ENCODE measurements around the gene CEP95. TPM values are rescaled to one million over a fixed set of nuclear protein-coding genes. Genes with fewer than 3 reads are reported as not detected.

The CEP95 gene
- total and polyA plus RNA-seq, 10 of the 15 experiments (the other 5 are each of a cell fraction or from before 2014, with no cell fraction given), result 17.7 to 54.9 (median 29.6) TPM

DNA sequence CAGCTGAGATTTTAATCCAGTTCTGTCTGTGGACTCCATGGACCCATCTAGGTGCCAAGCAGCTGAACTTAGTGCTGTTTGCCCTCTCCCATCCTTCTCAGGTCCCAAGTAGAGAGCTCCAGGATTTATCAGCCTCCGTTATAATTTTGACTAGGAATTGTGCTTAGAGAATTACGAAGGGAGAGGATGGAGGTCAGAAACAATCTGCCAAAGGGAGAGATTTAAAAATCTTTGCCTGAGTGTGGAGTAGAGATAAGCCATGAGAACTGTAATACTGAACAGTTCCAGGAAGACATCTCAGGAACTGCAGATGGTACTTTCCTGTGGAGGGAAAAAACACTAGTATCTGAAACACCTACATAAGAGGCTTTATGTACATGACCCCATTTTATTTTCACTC, 27.0 kb downstream of the CEP95 start:
- no peaks in the 10 kb centered on the region for H3K4me1 ChIP-seq (ENCODE audit: control insufficient read depth, insufficient read depth, low read length)
- no peaks in the 10 kb centered on the region for H3K79me2 ChIP-seq (ENCODE audit: control insufficient read depth, insufficient read depth, low read length)
- no TSS peak for BruUV-seq (replicated peaks)
- no peak overlapping the region for H3K27ac ChIP-seq (ENCODE audit: control insufficient read depth, insufficient read depth)
- in situ Hi-C loops (cut with MboI), result no loop called here
- intact Hi-C loops (cut with micrococcal nuclease; ENCODE audit: unreplicated experiment), result no loop called here
- no peak overlapping the region for H3K4me3 ChIP-seq
- no peaks in the 10 kb centered on the region for H3K9me3 ChIP-seq (replicated peaks; ENCODE audit: control insufficient read depth, insufficient read depth, low read length)
- ChIA-PET RAD21 (ENCODE audit: unreplicated experiment) (interaction anchor here (1.0 to 1.1 kb wide), 2 partner anchors 65 to 114 kb away, joined by 3 to 6 read pairs; no protein-coding TSS in a partner anchor), SMC1A (ENCODE audit: uncharacterized antibody, unreplicated experiment) (interaction anchor here (0.6 to 1.7 kb wide), 6 partner anchors 14 to 752 kb away, joined by 3 to 7 read pairs (median 4); no protein-coding TSS in a partner anchor), CTCF (interaction anchor here (0.6 to 2.5 kb wide), 10 partner anchors 18 to 116 kb away, joined by 3 to 9 read pairs (median 4); no protein-coding TSS in a partner anchor), POLR2A (interaction anchor here (1.0 to 1.6 kb wide), 2 partner anchors 18 to 42 kb away, joined by 3 to 6 read pairs; no protein-coding TSS in a partner anchor)
- H3K9ac ChIP-seq (ENCODE audit: control insufficient read depth, insufficient read depth, low read length), result no peak overlapping the region
- H4K20me1 ChIP-seq (ENCODE audit: control insufficient read depth, insufficient read depth), result no peaks in the 10 kb centered on the region
- FAIRE-seq (no peak), ATAC-seq (no peak), DNase-seq (ENCODE audit: low read depth, low spot score) (no peak)
- H2AFZ ChIP-seq (ENCODE audit: control insufficient read depth, low read depth, low read length), result no peak overlapping the region
- no peak overlapping the region for H3K4me2 ChIP-seq (ENCODE audit: control insufficient read depth, insufficient read depth)
- H3K27me3 ChIP-seq (replicated peaks in 1 of 2; ENCODE audit: control insufficient read depth in 2 of 2, insufficient read depth in 2 of 2, low read length in 1 of 2), result no peaks in the 10 kb centered on the region
- peaks cover 13 to 50% of the 10 kb centered on the region in 2 experiments for H3K36me3 ChIP-seq (ENCODE audit: control insufficient read depth in 2 of 2, insufficient read depth in 2 of 2, low read length in 1 of 2)
- 97% methylated on average over 2 of the region's 2 CpGs for WGBS (ENCODE audit: insufficient coverage, insufficient replicate concordance, low lambda C conversion rate, missing lambda C conversion rate)
- TF ChIP-seq SRF (IDR thresholded peaks at IDR 0.05; ENCODE audit: low read depth in 2 of 2, low read length in 2 of 2) (no peak), FOXM1 (IDR thresholded peaks at IDR 0.05; ENCODE audit: low read depth, low read length) (no peak), ETV6 (conservative IDR thresholded peaks at IDR 0.05 in 1 of 2, IDR thresholded peaks at IDR 0.05 in 1 of 2; ENCODE audit: borderline replicate concordance in 1 of 2, low read depth in 1 of 2) (no peak), CHD2 (IDR thresholded peaks at IDR 0.05; ENCODE audit: borderline replicate concordance, low read depth, low read length) (no peak), NFXL1 (IDR thresholded peaks at IDR 0.05; ENCODE audit: borderline replicate concordance) (no peak)
- TF ChIP-seq, protein P1, sequence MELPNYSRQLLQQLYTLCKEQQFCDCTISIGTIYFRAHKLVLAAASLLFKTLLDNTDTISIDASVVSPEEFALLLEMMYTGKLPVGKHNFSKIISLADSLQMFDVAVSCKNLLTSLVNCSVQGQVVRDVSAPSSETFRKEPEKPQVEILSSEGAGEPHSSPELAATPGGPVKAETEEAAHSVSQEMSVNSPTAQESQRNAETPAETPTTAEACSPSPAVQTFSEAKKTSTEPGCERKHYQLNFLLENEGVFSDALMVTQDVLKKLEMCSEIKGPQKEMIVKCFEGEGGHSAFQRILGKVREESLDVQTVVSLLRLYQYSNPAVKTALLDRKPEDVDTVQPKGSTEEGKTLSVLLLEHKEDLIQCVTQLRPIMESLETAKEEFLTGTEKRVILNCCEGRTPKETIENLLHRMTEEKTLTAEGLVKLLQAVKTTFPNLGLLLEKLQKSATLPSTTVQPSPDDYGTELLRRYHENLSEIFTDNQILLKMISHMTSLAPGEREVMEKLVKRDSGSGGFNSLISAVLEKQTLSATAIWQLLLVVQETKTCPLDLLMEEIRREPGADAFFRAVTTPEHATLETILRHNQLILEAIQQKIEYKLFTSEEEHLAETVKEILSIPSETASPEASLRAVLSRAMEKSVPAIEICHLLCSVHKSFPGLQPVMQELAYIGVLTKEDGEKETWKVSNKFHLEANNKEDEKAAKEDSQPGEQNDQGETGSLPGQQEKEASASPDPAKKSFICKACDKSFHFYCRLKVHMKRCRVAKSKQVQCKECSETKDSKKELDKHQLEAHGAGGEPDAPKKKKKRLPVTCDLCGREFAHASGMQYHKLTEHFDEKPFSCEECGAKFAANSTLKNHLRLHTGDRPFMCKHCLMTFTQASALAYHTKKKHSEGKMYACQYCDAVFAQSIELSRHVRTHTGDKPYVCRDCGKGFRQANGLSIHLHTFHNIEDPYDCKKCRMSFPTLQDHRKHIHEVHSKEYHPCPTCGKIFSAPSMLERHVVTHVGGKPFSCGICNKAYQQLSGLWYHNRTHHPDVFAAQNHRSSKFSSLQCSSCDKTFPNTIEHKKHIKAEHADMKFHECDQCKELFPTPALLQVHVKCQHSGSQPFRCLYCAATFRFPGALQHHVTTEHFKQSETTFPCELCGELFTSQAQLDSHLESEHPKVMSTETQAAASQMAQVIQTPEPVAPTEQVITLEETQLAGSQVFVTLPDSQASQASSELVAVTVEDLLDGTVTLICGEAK (IDR thresholded peaks at IDR 0.05; ENCODE audit: borderline replicate concordance), result no peak
- TF ChIP-seq, protein P2, sequence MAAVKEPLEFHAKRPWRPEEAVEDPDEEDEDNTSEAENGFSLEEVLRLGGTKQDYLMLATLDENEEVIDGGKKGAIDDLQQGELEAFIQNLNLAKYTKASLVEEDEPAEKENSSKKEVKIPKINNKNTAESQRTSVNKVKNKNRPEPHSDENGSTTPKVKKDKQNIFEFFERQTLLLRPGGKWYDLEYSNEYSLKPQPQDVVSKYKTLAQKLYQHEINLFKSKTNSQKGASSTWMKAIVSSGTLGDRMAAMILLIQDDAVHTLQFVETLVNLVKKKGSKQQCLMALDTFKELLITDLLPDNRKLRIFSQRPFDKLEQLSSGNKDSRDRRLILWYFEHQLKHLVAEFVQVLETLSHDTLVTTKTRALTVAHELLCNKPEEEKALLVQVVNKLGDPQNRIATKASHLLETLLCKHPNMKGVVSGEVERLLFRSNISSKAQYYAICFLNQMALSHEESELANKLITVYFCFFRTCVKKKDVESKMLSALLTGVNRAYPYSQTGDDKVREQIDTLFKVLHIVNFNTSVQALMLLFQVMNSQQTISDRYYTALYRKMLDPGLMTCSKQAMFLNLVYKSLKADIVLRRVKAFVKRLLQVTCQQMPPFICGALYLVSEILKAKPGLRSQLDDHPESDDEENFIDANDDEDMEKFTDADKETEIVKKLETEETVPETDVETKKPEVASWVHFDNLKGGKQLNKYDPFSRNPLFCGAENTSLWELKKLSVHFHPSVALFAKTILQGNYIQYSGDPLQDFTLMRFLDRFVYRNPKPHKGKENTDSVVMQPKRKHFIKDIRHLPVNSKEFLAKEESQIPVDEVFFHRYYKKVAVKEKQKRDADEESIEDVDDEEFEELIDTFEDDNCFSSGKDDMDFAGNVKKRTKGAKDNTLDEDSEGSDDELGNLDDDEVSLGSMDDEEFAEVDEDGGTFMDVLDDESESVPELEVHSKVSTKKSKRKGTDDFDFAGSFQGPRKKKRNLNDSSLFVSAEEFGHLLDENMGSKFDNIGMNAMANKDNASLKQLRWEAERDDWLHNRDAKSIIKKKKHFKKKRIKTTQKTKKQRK (IDR thresholded peaks at IDR 0.05; ENCODE audit: low read depth, low read length), result no peak
- TF ChIP-seq, protein P3, sequence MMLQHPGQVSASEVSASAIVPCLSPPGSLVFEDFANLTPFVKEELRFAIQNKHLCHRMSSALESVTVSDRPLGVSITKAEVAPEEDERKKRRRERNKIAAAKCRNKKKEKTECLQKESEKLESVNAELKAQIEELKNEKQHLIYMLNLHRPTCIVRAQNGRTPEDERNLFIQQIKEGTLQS (IDR thresholded peaks at IDR 0.05; ENCODE audit: borderline replicate concordance, extremely low read depth, low read depth, low read length), result no peak
- TF ChIP-seq, protein P4, sequence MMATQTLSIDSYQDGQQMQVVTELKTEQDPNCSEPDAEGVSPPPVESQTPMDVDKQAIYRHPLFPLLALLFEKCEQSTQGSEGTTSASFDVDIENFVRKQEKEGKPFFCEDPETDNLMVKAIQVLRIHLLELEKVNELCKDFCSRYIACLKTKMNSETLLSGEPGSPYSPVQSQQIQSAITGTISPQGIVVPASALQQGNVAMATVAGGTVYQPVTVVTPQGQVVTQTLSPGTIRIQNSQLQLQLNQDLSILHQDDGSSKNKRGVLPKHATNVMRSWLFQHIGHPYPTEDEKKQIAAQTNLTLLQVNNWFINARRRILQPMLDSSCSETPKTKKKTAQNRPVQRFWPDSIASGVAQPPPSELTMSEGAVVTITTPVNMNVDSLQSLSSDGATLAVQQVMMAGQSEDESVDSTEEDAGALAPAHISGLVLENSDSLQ (IDR thresholded peaks at IDR 0.05), result no peak

Data from GM12878 (cell line).